GM12878 (cell line): ENCODE data around the gene CABYR. TPM values are rescaled to one million over a fixed set of nuclear protein-coding genes. Genes with fewer than 3 reads are reported as not detected.

Experiments
- ATAC-seq: fragments of 200-7000 bp; cut with Tn5 transposase; 3 replicates; pipeline ENCODE4 v1.9.1; 2020; ENCODE audit warnings: mild to moderate bottlenecking, moderate library complexity
- BruUV-seq: library from RNA; stranded (reverse); fragments of 400-500 nt; replicated peaks from 2 replicates; lab custom pipeline; 2021; lab: Mats Ljungman, UMichigan
- CTCF ChIA-PET: fragments of 300-600 bp; sonication (Branson Sonifier 250); formaldehyde crosslinking; extraction: SDS; loops from one replicate; lab custom pipeline; 2021; ENCODE audit warnings: inconsistent platforms; lab: Yijun Ruan, JAX
- POLR2A ChIA-PET: fragments of 350-600 bp; formaldehyde crosslinking; extraction: SDS; loops from one replicate; lab custom pipeline; 2021; ENCODE audit warnings: inconsistent platforms; lab: Charles Lee
- RAD21 ChIA-PET: fragments of 300-600 bp; sonication (Branson Sonifier 250); formaldehyde crosslinking; loops from one replicate; lab custom pipeline; 2023; ENCODE audit warnings: antibody characterized with exemption; ENCODE audit not compliant: unreplicated experiment; lab: Charles Lee
- SMC1A ChIA-PET: fragments of 300-600 bp; sonication (Branson Sonifier 250); formaldehyde crosslinking; loops from one replicate; lab custom pipeline; 2023; ENCODE audit not compliant: unreplicated experiment, uncharacterized antibody; lab: Charles Lee
- DNase-seq: peaks from one replicate; pipeline ENCODE4 v3.0.0-alpha.2; 2011; ENCODE audit warnings: low read depth, low spot score
- FAIRE-seq: peaks from 3 replicates; lab custom pipeline; 2011; peaks lifted over from hg19 to GRCh38; lab: Jason Lieb, UNC
- H2AFZ ChIP-seq: 2 replicates; pipeline ENCODE4 v1.6.0; 2011; ENCODE audit warnings: low read depth, low read length, control low read depth; ENCODE audit not compliant: control insufficient read depth
- H3K27ac ChIP-seq: 2 replicates; pipeline ENCODE4 v1.5.1; 2011; ENCODE audit warnings: control low read depth; ENCODE audit not compliant: control insufficient read depth, insufficient read depth
- H3K27me3 ChIP-seq, 2 experiments: replicated peaks in 1 of 2; 2 replicates each; pipeline versions ENCODE4 v1.6.0 to v1.6.1; 2011; ENCODE audit warnings: low read length in 1 of 2; ENCODE audit not compliant: control insufficient read depth in 2 of 2, insufficient read depth in 2 of 2
- H3K36me3 ChIP-seq, 2 experiments: 2 replicates each; pipeline ENCODE4 v1.5.1; 2011; ENCODE audit warnings: low read length in 1 of 2; ENCODE audit not compliant: control insufficient read depth in 2 of 2, insufficient read depth in 2 of 2
- H3K4me1 ChIP-seq: 2 replicates; pipeline ENCODE4 v1.6.1; 2011; ENCODE audit warnings: mild to moderate bottlenecking, low read length, moderate library complexity, mixed read lengths; ENCODE audit not compliant: control insufficient read depth, insufficient read depth
- H3K4me2 ChIP-seq: 2 replicates; pipeline ENCODE4 v1.6.0; 2011; ENCODE audit warnings: control low read depth; ENCODE audit not compliant: control insufficient read depth, insufficient read depth
- H3K4me3 ChIP-seq: fragments of 200-600 bp; sonication (generic); 2 replicates; pipeline ENCODE4 v1.5.1; 2016
- H3K79me2 ChIP-seq: 2 replicates; pipeline ENCODE4 v1.6.0; 2011; ENCODE audit warnings: low read length; ENCODE audit not compliant: control insufficient read depth, insufficient read depth
- H3K9ac ChIP-seq: 2 replicates; pipeline ENCODE4 v1.8.0; 2011; ENCODE audit warnings: low read length, control low read depth, mixed read lengths; ENCODE audit not compliant: control insufficient read depth, insufficient read depth
- H3K9me3 ChIP-seq: replicated peaks from 3 replicates; pipeline ENCODE4 v1.5.1; 2011; ENCODE audit warnings: mild to moderate bottlenecking, low read length; ENCODE audit not compliant: control insufficient read depth, insufficient read depth
- H4K20me1 ChIP-seq: 2 replicates; pipeline ENCODE4 v1.6.0; 2011; ENCODE audit not compliant: control insufficient read depth, insufficient read depth
- ATF7 ChIP-seq: fragments of 450-650 bp; IDR thresholded peaks from 2 replicates; pipeline ENCODE4 v1.6.1; 2016; ENCODE audit warnings: low read depth, mild to moderate bottlenecking
- CREB1 ChIP-seq: IDR thresholded peaks from 2 replicates; pipeline ENCODE4 v1.6.1; 2012; ENCODE audit warnings: low read depth, mild to moderate bottlenecking, inconsistent platforms
- NFIC ChIP-seq: IDR thresholded peaks from 2 replicates; pipeline ENCODE4 v1.6.1; 2012; ENCODE audit warnings: low read depth, mild to moderate bottlenecking, inconsistent platforms, low read length, moderate library complexity
- POLR2AphosphoS5 ChIP-seq: IDR thresholded peaks from 2 replicates; pipeline ENCODE4 v1.6.1; 2011; ENCODE audit warnings: mild to moderate bottlenecking, low read length, inconsistent platforms
- RAD21 ChIP-seq: IDR thresholded peaks from 2 replicates; pipeline ENCODE4 v1.6.1; 2011; ENCODE audit warnings: mild to moderate bottlenecking, low read depth, low read length, moderate library complexity; ENCODE audit not compliant: insufficient read depth
- RCOR1 ChIP-seq: conservative IDR thresholded peaks from 2 replicates; pipeline ENCODE4 v1.6.1; 2012; ENCODE audit warnings: low read depth, low read length, improper control_type of control experiment
- SIX5 ChIP-seq: IDR thresholded peaks from 2 replicates; pipeline ENCODE4 v1.6.1; 2011; ENCODE audit warnings: mild to moderate bottlenecking, low read depth, low read length, moderate library complexity; ENCODE audit not compliant: severe bottlenecking
- SMAD5 ChIP-seq: IDR thresholded peaks from 2 replicates; pipeline ENCODE4 v1.6.1; 2016; ENCODE audit warnings: antibody characterized with exemption, low read depth
- TCF12 ChIP-seq: IDR thresholded peaks from 2 replicates; pipeline ENCODE4 v1.6.1; 2011; ENCODE audit warnings: low read depth, mild to moderate bottlenecking, low read length
- TCF3 ChIP-seq: IDR thresholded peaks from 2 replicates; pipeline ENCODE4 v1.6.1; 2012; ENCODE audit warnings: low read depth, mild to moderate bottlenecking, low read length, borderline replicate concordance; ENCODE audit not compliant: insufficient read depth
- ZNF207 ChIP-seq: fragments of 450-650 bp; IDR thresholded peaks from 2 replicates; pipeline ENCODE4 v1.6.1; 2014; ENCODE audit warnings: antibody characterized with exemption, mild to moderate bottlenecking, borderline replicate concordance
- WGBS: methylation state at CpG from one replicate; pipeline ENCODE4 v1.1.6; 2016; ENCODE audit warnings: low lambda C conversion rate; ENCODE audit not compliant: insufficient replicate concordance, insufficient coverage; ENCODE audit errors: missing lambda C conversion rate; 5-methylcytosine and 5-hydroxymethylcytosine counted together
- in situ Hi-C: fragments of 300-500 bp; cut with MboI; formaldehyde crosslinking; loops from 9 replicates; pipeline ENCODE4 v1.14.3; 2018; ENCODE audit warnings: mixed read lengths
- intact Hi-C: fragments of 100-400 bp; cut with micrococcal nuclease; formaldehyde crosslinking; loops from one replicate; pipeline ENCODE4 v1.14.2; 2022; ENCODE audit not compliant: unreplicated experiment
- polyA plus RNA-seq, 11 experiments: library from polyadenylated mRNA; depleted of rRNA in 4 of 11; unstranded in 6 of 11; stranded (reverse) in 5 of 11; fragments of >200 nt; fragmentation: Nextera tagmentation in 4 of 11; fragmentation: Illumina TruSeq in 1 of 11; extraction: Ambion mirVana in 4 of 11; extraction: Trizol in 1 of 11; gene quantifications; 1 replicate in 1 of 11; 2 replicates in 10 of 11; pipeline versions ENCODE4 v1.2.1 to v1.2.3, GENCODE V29; 2011 to 2016; ENCODE audit warnings: inconsistent platforms in 2 of 11, missing spikeins in 2 of 11, low read depth in 1 of 11
- total RNA-seq, 4 experiments: library from RNA; depleted of rRNA in 3 of 4; stranded (reverse); fragments of >200 nt in 3 of 4; fragmentation: Illumina TruSeq in 1 of 4; extraction: Trizol in 1 of 4; gene quantifications; 2 replicates each; pipeline versions ENCODE4 v1.2.1 to v1.2.3, GENCODE V29; 2013 to 2021
- TF ChIP-seq, protein P1 (sequence below): fragments of 450-650 bp; IDR thresholded peaks from 2 replicates; pipeline ENCODE4 v1.6.1; 2017; ENCODE audit warnings: mild to moderate bottlenecking
- TF ChIP-seq, protein P2 (sequence below): IDR thresholded peaks from 2 replicates; pipeline ENCODE4 v1.6.1; 2012; ENCODE audit warnings: low read depth, low read length, improper control_type of control experiment
- TF ChIP-seq, protein P3 (sequence below): IDR thresholded peaks from 2 replicates; pipeline ENCODE4 v1.6.1; 2012; ENCODE audit warnings: mild to moderate bottlenecking, low read depth, low read length
- TF ChIP-seq, protein P4 (sequence below): IDR thresholded peaks from 2 replicates; pipeline ENCODE4 v1.6.1; 2011; ENCODE audit warnings: low read depth, low read length, improper control_type of control experiment, borderline replicate concordance

The CABYR gene
- total and polyA plus RNA-seq, 10 of the 15 experiments (the other 5 are each of a cell fraction or from before 2014, with no cell fraction given) = 0.29 to 2.8 (median 1.7) TPM

DNA sequence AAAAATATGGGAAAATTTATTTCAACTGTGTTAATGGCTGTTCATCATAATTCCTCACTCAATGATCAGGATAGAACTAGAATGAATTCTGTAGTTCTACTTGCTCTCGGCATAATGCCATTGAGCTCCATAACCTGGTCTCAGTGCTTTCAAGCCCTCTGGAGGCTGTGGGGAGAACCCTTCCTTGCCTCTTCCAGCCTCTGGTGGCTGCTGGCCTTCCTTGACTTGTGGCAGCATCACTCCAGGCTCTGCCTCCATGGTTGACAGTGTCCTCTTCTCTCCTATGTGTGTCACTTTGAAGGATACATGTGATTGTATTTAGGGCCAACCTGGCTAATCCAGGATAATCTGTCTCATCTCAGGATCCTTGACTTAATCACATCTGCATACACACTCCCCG lies 26.9 kb upstream of the CABYR start (continued):
- TF ChIP-seq, protein P1, sequence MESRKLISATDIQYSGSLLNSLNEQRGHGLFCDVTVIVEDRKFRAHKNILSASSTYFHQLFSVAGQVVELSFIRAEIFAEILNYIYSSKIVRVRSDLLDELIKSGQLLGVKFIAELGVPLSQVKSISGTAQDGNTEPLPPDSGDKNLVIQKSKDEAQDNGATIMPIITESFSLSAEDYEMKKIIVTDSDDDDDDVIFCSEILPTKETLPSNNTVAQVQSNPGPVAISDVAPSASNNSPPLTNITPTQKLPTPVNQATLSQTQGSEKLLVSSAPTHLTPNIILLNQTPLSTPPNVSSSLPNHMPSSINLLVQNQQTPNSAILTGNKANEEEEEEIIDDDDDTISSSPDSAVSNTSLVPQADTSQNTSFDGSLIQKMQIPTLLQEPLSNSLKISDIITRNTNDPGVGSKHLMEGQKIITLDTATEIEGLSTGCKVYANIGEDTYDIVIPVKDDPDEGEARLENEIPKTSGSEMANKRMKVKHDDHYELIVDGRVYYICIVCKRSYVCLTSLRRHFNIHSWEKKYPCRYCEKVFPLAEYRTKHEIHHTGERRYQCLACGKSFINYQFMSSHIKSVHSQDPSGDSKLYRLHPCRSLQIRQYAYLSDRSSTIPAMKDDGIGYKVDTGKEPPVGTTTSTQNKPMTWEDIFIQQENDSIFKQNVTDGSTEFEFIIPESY = no peak
- TF ChIP-seq, protein P2, sequence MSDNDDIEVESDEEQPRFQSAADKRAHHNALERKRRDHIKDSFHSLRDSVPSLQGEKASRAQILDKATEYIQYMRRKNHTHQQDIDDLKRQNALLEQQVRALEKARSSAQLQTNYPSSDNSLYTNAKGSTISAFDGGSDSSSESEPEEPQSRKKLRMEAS = no peak
- no peak for TF ChIP-seq SMAD5
- TF ChIP-seq ATF7 = no peak
- no peak for TF ChIP-seq SIX5
- TF ChIP-seq, all 136 proteins: peak for 0

DNA sequence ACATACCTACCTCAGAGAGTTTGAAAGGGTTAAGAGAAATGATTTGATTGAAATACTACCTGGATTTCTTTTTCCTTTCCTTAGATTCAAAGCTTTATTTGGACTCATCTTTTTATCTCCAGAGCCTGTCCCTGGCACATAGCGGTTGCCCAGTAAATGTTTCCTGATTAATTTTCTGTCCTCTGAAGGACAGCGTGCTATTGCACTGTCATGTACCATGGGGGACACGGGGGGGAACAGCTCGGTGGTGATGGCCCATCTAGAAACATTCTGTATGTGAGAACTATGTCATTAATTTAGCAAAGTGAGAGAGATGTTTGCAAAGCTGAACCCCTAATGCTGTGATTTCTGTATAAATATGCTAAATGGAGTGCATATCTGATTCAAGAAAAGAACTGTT lies 26.4 kb upstream of the CABYR start:
- intact Hi-C loops = no loop called here
- no peak for ATAC-seq
- no peak overlapping the region for H2AFZ ChIP-seq
- RAD21 ChIA-PET = no interaction called here
- BruUV-seq = no TSS peak
- 100% methylated on average over 4 of the region's 4 CpGs for WGBS
- no peaks in the 10 kb centered on the region for H3K27me3 ChIP-seq
- DNase-seq = no peak
- no peak overlapping the region for H3K4me3 ChIP-seq
- no peaks in the 10 kb centered on the region for H3K79me2 ChIP-seq
- CTCF ChIA-PET = interaction anchor here (0.9 to 1.4 kb wide), 3 partner anchors 10 to 274 kb away, joined by 3 read pairs; no protein-coding TSS in a partner anchor
- SMC1A ChIA-PET = interaction anchor here (1.2 kb wide), 1 partner anchor 211 kb away, joined by 3 read pairs; no protein-coding TSS in a partner anchor
- in situ Hi-C loops = loop anchor here (5.0 kb wide), 1 partner anchor 145 kb away; no protein-coding TSS in a partner anchor
- no peak for FAIRE-seq
- no peak overlapping the region for H3K4me2 ChIP-seq
- H4K20me1 ChIP-seq = no peaks in the 10 kb centered on the region
- H3K27ac ChIP-seq = no peak overlapping the region
- no peaks in the 10 kb centered on the region for H3K9me3 ChIP-seq
- H3K36me3 ChIP-seq = peaks cover 3 to 7% of the 10 kb centered on the region in 2 experiments; a peak in 2 of 4 replicates
- no peak overlapping the region for H3K9ac ChIP-seq
- H3K4me1 ChIP-seq = no peaks in the 10 kb centered on the region
- POLR2A ChIA-PET = no interaction called here
- TF ChIP-seq CREB1 (no peak), RCOR1 (no peak), TCF3 (no peak), TCF12 (no peak), RAD21 (no peak), POLR2AphosphoS5 (no peak), ZNF207 (no peak), NFIC (no peak)
- TF ChIP-seq, protein P3, sequence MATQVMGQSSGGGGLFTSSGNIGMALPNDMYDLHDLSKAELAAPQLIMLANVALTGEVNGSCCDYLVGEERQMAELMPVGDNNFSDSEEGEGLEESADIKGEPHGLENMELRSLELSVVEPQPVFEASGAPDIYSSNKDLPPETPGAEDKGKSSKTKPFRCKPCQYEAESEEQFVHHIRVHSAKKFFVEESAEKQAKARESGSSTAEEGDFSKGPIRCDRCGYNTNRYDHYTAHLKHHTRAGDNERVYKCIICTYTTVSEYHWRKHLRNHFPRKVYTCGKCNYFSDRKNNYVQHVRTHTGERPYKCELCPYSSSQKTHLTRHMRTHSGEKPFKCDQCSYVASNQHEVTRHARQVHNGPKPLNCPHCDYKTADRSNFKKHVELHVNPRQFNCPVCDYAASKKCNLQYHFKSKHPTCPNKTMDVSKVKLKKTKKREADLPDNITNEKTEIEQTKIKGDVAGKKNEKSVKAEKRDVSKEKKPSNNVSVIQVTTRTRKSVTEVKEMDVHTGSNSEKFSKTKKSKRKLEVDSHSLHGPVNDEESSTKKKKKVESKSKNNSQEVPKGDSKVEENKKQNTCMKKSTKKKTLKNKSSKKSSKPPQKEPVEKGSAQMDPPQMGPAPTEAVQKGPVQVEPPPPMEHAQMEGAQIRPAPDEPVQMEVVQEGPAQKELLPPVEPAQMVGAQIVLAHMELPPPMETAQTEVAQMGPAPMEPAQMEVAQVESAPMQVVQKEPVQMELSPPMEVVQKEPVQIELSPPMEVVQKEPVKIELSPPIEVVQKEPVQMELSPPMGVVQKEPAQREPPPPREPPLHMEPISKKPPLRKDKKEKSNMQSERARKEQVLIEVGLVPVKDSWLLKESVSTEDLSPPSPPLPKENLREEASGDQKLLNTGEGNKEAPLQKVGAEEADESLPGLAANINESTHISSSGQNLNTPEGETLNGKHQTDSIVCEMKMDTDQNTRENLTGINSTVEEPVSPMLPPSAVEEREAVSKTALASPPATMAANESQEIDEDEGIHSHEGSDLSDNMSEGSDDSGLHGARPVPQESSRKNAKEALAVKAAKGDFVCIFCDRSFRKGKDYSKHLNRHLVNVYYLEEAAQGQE = no peak
- TF ChIP-seq, protein P4, sequence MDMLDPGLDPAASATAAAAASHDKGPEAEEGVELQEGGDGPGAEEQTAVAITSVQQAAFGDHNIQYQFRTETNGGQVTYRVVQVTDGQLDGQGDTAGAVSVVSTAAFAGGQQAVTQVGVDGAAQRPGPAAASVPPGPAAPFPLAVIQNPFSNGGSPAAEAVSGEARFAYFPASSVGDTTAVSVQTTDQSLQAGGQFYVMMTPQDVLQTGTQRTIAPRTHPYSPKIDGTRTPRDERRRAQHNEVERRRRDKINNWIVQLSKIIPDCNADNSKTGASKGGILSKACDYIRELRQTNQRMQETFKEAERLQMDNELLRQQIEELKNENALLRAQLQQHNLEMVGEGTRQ = no peak
